ENCODE data around the gene KIAA1614.
"Not testable (repeated sequence)": the region's sequence is repeated elsewhere in the genome, so short reads cannot be mapped to it uniquely, and the experiment has no call there.

The KIAA1614 gene

GRCh38 chr1:180961622-180962021 is 48.9 kb downstream of the KIAA1614 start:
- DNase-seq (ENCODE audit: low spot score), result no peak

- no peak for DNase-seq (ENCODE audit: low spot score)
These were observed 49.5 kb downstream of the KIAA1614 start for GRCh38 chr1:180962178-180962577.

DNA sequence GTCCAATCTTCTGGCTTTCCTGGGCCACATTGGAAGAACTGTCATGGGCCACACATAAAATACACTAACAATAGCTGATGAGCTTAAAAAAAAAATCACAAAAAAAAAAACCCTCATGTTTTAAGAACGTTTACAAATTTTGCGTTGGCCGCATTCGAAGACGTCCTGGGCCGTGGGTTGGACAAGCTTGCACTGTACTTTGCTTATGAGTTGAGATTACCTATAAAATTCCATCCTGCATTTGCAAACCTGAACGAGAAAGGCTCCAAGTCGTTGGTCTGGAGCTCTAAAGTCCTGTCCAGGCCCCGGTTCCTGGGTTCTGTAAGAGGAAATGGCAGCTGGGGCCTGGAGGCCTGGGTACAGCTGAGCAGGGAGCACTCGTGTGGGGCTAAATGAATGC is 51.4 kb downstream of the KIAA1614 start:
- no peak for DNase-seq (ENCODE audit: low spot score)

DNA sequence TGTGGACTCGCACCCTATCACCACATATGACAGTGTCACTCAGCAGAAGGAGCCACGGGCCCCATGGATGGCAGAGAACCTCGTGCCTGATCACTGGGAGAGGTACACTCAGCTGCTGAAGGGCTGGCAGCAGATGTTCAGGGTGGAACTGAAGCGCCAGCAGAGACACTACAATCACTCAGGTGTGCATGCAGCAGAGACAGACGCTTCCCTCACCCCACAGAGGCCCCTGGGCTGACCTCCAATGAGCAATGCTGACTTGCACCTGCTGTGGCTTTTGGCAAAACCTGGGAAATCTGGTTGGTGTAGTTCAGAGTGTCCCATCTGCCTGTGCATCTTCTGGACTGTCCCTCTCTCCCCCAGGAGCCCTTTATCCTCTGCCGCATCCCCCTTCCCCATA is 51.9 kb downstream of the KIAA1614 start:
- DNase-seq (ENCODE audit: low spot score), result no peak

DNA sequence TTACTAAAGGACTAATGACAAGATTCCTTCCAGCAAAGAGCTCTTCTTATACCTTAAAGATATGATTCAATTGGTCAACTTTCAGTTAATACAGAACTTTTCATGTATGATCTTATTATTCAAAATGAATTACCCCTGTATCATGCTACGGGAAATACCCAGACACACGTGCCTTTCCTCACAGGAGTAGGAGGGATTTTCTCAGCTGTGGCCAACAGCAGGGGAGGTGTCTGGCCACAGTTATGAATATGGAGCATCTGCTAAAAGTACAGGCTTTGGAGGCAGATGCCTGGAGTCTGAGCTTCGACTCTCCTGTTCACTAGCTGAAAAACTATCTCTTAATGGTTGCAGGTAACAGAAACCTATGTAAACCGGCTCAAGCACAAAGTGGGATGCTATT is 53.6 kb downstream of the KIAA1614 start:
- no peak for DNase-seq (ENCODE audit: low spot score)

DNA sequence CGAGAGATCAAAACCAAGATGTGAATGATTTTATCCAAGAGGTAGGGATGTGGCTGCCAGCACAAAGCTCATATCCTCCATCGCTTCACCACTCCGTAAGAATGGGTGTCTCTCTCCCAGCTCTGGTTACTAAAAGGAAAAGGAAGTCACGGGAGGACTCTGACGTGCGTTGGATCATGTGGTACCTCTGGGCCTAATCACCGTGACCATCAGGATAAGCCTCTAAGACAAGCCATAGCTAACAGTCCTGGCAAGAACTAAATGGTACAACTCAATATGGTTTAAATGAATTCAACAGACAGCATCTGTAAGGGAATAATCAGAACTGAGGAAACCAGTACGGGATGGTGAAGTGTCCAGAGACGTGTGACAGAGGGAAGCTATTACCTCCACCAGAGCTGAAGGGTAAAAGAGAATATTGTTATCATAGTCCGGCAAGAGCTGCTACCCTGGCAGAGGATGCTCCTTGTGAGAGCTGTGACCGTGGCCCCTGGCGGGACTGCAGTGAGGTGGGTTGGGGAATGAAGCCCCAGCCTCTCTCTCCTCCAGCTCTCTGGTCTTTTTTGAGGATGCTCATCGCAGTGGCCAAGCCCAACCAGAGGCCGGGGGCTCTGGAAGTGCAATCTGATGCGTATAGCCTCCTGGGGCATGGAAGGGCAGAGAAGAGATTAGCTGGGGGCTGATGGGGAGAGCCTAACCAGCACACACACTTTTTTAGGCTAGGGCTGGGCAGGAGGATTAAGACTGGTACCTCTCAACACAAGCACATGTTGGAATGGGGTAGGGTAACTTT is 54.2 kb downstream of the KIAA1614 start:
- DNase-seq (ENCODE audit: low spot score), result no peak

GRCh38 chr1:180967558-180967957 is 54.9 kb downstream of the KIAA1614 start:
- DNase-seq (ENCODE audit: low spot score), result no peak

- not testable (repeated sequence) for DNase-seq (ENCODE audit: low spot score)
These were observed 56.1 kb downstream of the KIAA1614 start for GRCh38 chr1:180968834-180969233.

- no peak for DNase-seq (ENCODE audit: low spot score)
These were observed 56.7 kb downstream of the KIAA1614 start for GRCh38 chr1:180969434-180969833.

GRCh38 chr1:180970333-180971079 is 57.8 kb downstream of the KIAA1614 start:
- no peak for DNase-seq (ENCODE audit: low spot score)

DNA sequence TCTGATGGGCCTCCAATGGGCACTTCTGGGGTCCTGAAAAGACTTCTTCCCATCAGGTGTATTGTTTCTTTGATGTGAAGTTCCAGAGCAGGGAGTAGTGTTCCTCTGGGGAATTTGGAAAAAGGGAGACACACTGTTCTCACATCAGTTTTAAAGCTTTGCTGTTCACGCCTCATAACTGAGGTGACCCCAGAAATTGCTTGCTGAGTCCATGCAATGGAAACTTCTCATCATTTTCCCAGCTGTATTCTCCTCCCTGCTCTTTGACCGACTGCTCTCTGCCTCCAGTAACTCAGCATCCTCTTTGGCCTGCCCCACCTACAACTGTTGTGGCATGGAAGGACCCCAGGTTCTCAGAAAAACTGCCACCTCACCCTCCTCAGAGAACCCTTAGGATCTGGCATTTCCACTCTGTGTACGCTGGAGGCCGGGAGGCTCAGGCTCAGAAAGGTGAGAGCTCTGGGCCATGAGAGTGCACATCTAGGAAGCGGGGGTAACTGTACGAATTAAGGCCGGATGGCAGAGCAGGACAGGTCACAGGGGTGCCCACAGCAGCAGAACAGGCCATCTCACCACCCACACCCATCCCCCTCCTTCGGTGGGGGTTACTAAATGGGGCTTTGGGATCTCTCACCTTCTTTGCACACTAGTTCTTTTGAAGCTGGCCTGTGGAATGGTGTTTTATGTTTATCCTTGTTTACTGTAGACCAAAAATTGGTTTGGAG is 58.7 kb downstream of the KIAA1614 start:
- no peak for DNase-seq (ENCODE audit: low spot score)

DNA sequence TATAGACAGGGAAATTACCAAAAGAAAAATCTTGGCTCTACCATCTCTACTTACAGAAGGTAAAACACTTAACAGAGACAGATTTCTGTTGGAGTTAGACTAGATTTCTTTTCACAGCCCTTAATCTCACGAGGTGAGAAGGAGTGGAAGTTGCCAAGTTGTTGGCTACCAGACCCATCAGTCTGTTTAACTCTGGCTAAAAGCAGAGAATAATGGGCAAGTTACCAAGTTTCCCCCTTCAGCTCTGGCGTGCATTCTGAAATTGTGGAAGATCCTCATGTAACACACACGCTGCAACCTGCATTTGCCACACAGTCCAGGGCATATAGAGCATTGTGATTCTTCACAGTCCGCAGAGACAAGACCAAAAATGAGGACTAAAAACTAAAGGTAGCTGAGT is 60.7 kb downstream of the KIAA1614 start:
- no peak for DNase-seq (ENCODE audit: low spot score)

- no peak for DNase-seq (ENCODE audit: low spot score)
These were observed 61.5 kb downstream of the KIAA1614 start for GRCh38 chr1:180974236-180974635.

DNA sequence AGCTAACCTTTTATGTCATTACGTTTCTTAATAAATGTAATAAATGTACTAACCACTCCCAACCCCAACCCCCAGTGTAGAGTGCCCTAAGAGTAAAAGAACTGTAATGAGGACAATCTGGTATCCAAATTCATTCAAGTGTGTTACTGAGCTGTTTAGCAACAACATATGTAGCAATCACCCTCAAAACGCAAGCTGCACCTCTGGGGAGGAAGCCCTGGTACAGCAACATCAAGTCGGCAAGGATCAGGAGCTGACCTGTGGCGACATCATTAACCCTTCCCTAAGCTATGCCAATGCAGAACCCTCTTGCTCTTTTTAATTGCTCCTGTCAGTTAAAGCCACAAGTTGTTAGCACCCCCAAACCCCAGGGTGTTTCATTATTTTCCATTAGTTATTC is 62.9 kb downstream of the KIAA1614 start:
- DNase-seq (ENCODE audit: low spot score), result no peak

- no peak for DNase-seq (ENCODE audit: low spot score)
These were observed 63.5 kb downstream of the KIAA1614 start for GRCh38 chr1:180976191-180976590.

DNA sequence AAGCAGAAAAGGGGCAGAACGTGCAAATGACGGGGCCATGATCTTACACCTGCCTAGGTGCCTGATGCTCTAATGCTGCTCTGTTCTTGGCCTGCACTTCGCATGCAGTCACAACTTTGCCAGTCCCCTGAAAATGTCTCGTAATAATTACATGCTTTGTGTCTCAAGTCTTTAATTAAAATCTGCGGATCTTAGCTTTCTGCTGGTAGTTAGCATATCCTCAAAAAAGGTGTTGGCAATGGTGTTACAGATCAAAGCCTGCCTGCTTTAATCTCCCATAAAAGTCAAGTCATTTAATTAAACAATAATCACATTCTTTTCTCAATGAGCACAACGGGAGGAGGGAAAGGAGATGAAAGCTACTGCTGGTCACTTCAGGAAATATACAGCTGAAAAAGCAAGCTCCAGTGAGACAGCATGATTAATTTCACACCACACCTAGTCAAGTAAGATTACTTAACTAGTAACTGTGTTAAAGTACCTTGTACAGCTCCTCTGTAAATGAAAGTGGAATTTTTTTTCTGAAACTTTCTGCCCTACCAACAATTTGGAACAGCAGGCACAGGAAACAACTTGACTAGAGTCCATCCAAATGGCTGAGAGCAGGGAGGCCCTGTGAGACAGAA is 64.1 kb downstream of the KIAA1614 start:
- no peak for DNase-seq (ENCODE audit: low spot score)

- DNase-seq (ENCODE audit: low spot score), result peak; percentile 30
These were observed 69.1 kb downstream of the KIAA1614 start for GRCh38 chr1:180981596-180982387.

GRCh38 chr1:180982422-180982821 is 69.7 kb downstream of the KIAA1614 start:
- DNase-seq (ENCODE audit: low spot score), result no peak

DNA sequence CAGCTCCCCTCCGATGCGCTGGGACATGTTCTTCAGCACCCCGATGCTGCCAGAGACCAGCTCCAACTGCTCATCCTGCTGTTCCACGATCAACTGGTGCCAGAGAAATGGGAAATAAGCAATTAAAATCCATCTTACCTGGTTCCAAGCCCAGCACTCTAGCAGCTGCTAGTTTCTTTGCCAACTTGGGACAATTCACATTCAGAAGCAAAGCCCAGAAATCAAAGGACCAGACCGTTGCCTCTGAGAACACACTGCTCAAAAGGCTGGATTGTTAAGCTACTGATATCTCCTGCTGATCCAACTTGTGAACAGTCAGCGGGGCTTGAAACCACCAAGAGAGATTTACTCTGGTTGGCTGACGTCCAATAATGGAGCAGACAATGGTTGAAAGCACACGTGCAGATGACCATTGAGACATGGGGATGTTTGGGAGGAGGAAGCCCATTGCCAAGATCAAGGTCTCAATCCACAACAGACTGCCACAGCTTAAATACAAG is 75.6 kb downstream of the KIAA1614 start:
- no peak for DNase-seq (ENCODE audit: low spot score)

DNA sequence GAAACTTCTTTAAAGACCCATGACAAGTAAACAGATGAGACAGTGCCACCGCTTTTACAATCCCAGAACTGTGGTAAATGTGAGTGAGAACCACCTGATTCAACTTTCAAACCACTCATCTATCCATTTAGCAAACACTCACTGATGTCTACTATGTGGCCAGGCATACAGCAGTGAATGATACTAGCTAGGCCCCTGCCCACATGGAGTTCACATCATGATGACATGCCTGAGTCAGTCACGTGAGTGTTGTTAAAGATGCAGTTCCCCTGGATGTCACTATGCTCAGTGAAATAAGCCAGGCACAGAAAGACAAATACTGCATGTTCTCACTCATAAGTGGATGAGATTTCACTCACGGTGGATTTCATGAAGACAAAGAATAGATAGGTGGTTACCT is 81.6 kb downstream of the KIAA1614 start:
- no peak for DNase-seq (ENCODE audit: low spot score)

DNA sequence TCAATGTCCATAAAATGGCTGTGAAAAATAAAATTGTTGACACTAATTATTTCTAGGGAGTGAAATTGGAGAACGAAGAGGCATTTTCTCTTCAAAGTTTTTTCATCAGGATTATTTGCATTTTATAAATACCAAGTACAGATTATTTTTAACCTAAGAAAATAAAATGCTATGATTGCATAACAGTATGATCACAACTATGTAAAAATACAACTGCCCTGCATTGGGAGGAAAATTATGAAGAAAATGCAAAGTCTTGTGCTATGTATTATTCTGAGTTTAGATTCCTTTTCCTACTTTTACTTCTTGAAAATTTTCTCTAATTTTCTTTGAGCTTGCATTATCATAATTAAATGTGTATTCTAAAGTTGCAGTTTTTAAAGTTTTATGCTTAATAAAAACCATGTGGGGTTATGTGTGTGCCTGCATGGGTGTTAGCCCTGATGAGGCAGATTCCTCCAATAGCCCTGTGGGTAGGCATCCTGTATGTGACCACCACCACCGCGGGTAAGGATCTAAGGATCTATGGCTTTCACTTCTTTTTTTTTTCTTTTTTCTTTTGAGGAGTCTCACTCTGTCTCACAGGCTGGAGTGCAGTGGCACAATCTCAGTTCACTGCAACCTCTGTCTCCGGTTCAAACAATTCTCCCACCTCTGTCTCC is 85.3 kb downstream of the KIAA1614 start:
- DNase-seq (ENCODE audit: low spot score), result no peak

Measured in NAMALWA (cell line).